Mucosa of descending colon (tissue), 3 donors: ENCODE measurements around the gene NTRK1. TPM values are rescaled to one million over a fixed set of nuclear protein-coding genes. Genes with fewer than 3 reads are reported as not detected.

Experiments used
- ATAC-seq: fragments of 200-7000 bp; cut with Tn5 transposase; one replicate; pipeline ENCODE4 v1.9.1; 2020; ENCODE audit warnings: mild to moderate bottlenecking, moderate library complexity
- DNase-seq, 3 donors: peaks; one replicate each; pipeline ENCODE4 v3.0.0-alpha.2; 2020
- H3K36me3 ChIP-seq: fragments of 200-600 bp; one replicate; pipeline ENCODE4 v1.8.0; 2021; ENCODE audit warnings: low read depth, mild to moderate bottlenecking
- H3K4me1 ChIP-seq: fragments of 200-600 bp; one replicate; pipeline ENCODE4 v1.8.0; 2021; ENCODE audit warnings: low read depth, mild to moderate bottlenecking
- H3K4me3 ChIP-seq: fragments of 200-600 bp; one replicate; pipeline ENCODE4 v1.8.0; 2021; ENCODE audit warnings: mild to moderate bottlenecking
- H3K9me3 ChIP-seq: fragments of 200-600 bp; one replicate; pipeline ENCODE4 v1.8.0; 2021; ENCODE audit warnings: mild to moderate bottlenecking
- CTCF ChIP-seq: fragments of 200-600 bp; IDR thresholded peaks from one replicate; pipeline ENCODE4 v1.8.0; 2022; ENCODE audit warnings: antibody characterized with exemption, mild to moderate bottlenecking
- intact Hi-C, 2 donors: fragments of 100-400 bp; cut with DNase I in 1 of 2; cut with micrococcal nuclease in 1 of 2; formaldehyde crosslinking; loops; one replicate each; pipeline versions ENCODE4 v1.11.0 to v1.11.1; 2022; cut with DNase I, micrococcal nuclease
- total RNA-seq, 3 donors: library from RNA; stranded (reverse); fragmentation: NEBNext Ultra II Directional in 2 of 3; extraction: Animal tissue kit (Norgen Biotek cat#: 25700) in 2 of 3; gene quantifications; one replicate each; pipeline versions ENCODE4 v1.2.1 to v1.2.4, GENCODE V29; 2021 to 2023
- donor health status: DM: no; HTN: no; CAD: no; lungs with moderate emphysema.
- donor health status: DM: no; HTN: no; CAD: no.
- donor health status: DM: no; HTN: yes; CAD: no.

The NTRK1 gene
- total RNA-seq, 3 donors from 2014 or later, result 0.67 to 1.3 (median 0.79) TPM

GRCh38 chr1:156882543-156882942 lies 21.9 kb downstream of the NTRK1 start:
- intact Hi-C loops, result no loop called here
- Histone ChIP-seq H3K9me3 (no peaks in the 10 kb centered on the region), H3K4me1 (no peaks in the 10 kb centered on the region), H3K36me3 (no peaks in the 10 kb centered on the region), H3K4me3 (no peak overlapping the region)
- no peak for ATAC-seq
- no peak for DNase-seq
- TF ChIP-seq CTCF, result no peak

DNA sequence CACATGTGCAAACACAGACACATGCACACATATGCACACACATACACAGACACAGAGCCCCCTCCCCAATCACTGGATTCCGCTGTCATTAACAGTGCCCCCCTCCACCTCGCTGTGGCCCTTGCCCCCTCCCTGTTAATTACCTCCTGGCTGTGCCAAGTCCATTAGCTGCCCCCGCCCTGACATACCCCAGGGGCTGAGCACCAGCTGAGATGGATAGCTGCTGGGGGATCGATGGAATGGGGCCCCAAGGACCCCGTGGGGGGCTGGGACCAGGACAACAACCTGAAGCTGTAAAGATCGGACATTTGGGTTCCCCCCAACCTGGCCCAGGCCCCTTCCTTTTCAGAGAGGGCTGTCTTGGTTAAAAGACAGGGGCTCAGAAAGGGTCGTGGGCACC lies 23.3 kb downstream of the NTRK1 start:
- no peaks in the 10 kb centered on the region for H3K36me3 ChIP-seq
- no peak for ATAC-seq
- DNase-seq, result no peak
- no peaks in the 10 kb centered on the region for H3K9me3 ChIP-seq
- no peak for TF ChIP-seq CTCF
- no peak overlapping the region for H3K4me3 ChIP-seq
- intact Hi-C loops, result no loop called here
- no peaks in the 10 kb centered on the region for H3K4me1 ChIP-seq

GRCh38 chr1:156884560-156885184 lies 24.0 kb downstream of the NTRK1 start:
- no peaks in the 10 kb centered on the region for H3K36me3 ChIP-seq
- ATAC-seq (no peak), DNase-seq (no peak)
- H3K9me3 ChIP-seq, result no peaks in the 10 kb centered on the region
- no peak overlapping the region for H3K4me3 ChIP-seq
- H3K4me1 ChIP-seq, result no peaks in the 10 kb centered on the region
- intact Hi-C loops, result no loop called here
- TF ChIP-seq CTCF, result no peak

DNA sequence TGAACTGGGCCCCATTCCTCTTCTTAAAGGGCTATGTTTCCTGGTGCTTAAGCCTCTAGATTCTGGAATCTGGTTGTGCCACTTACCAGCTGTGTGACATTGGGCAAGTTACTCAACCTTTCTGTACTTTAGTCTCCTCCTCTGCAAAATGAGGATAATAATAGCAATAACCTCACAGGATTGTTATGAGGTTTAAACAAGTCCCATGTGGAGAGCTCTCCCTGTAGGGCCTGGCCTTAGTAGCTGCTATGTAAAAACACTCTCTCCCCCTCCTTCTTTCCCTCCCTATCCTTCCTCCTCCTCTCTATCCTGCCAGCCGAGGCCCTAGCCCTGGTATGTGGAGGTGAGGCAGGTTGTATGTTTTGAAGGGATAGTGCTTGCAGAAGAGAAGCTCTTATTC lies 24.6 kb downstream of the NTRK1 start:
- TF ChIP-seq CTCF, result no peak
- intact Hi-C loops, result no loop called here
- H3K36me3 ChIP-seq, result no peaks in the 10 kb centered on the region
- ATAC-seq (no peak), DNase-seq (no peak)
- no peaks in the 10 kb centered on the region for H3K9me3 ChIP-seq
- no peak overlapping the region for H3K4me3 ChIP-seq
- H3K4me1 ChIP-seq, result no peaks in the 10 kb centered on the region

- DNase-seq, result no peak
These were observed 25.3 kb downstream of the NTRK1 start for GRCh38 chr1:156885880-156886355.

More at GRCh38 chr1:156885880-156886355, 25.3 kb downstream of the NTRK1 start:
- no peaks in the 10 kb centered on the region for H3K9me3 ChIP-seq
- no peak for TF ChIP-seq CTCF
- ATAC-seq, result no peak
- intact Hi-C loops, result no loop called here
- H3K36me3 ChIP-seq, result no peaks in the 10 kb centered on the region
- H3K4me1 ChIP-seq, result no peaks in the 10 kb centered on the region
- no peak overlapping the region for H3K4me3 ChIP-seq
